ENCODE measurements around the gene PNPLA2. TPM values are rescaled to one million over a fixed set of nuclear protein-coding genes. Genes with fewer than 3 reads are reported as not detected.

Gene PNPLA2
- total and polyA plus RNA-seq, 2 donors (not counting 1 experiment from before 2014, with no cell fraction given): 16.2 to 33.9 TPM

DNA sequence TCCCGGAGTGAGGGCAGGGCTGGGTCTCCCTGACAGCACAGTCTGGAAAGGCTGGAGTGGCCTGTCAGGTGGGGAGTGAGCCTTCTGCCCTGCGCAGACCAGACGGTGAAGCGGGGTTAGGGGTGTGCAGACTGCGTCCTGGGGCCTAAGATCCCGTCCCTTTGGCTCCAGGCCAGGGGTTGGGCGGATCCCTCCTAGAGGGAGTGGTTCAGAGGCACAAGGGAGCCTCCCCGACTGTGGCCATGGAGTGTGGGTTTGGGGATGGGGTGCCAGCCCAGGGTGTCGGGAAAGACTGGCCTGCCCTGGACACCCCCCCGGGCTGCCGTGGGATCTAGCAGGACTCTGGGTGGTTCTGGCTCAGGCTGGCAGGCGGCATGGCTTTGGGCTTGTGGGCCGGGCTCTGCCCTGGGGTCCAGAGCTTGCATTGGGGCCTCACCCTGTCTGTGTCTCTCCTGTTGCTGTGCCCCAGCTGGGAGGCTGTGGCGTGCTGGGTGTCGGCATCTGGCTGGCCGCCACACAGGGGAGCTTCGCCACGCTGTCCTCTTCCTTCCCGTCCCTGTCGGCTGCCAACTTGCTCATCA is 43.5 kb downstream of the PNPLA2 start:
- Histone ChIP-seq H3K27me3 (ENCODE audit: control insufficient read depth, insufficient read depth, low read length) (no peaks in the 10 kb centered on the region), H4K20me1 (ENCODE audit: control insufficient read depth, extremely low read depth, insufficient read depth, low read length) (no peaks in the 10 kb centered on the region), H3K9ac (ENCODE audit: insufficient read depth, low read length) (peak overlapping the region; percentile 16), H2AFZ (ENCODE audit: low read length) (no peak overlapping the region), H3K79me2 (ENCODE audit: control insufficient read depth, insufficient read depth, low read length) (peaks cover 18% of the 10 kb centered on the region), H3K27ac (ENCODE audit: insufficient read depth, low read length) (no peak overlapping the region), H3K4me2 (ENCODE audit: extremely low read depth, insufficient read depth, low read length) (no peak overlapping the region), H3K9me3 (ENCODE audit: control insufficient read depth, insufficient read depth, low read depth, low read length) (no peaks in the 10 kb centered on the region), H3K36me3 (ENCODE audit: control insufficient read depth, insufficient read depth, low read length) (peaks cover 22% of the 10 kb centered on the region), H3K4me1 (ENCODE audit: control insufficient read depth, extremely low read depth, insufficient read depth, low read length) (peaks cover 18% of the 10 kb centered on the region), H3K4me3 (replicated peaks in 1 of 4; ENCODE audit: control extremely low read depth in 1 of 4, insufficient read depth in 1 of 4, low read depth in 3 of 4, low read length in 4 of 4) (no peak overlapping the region)
- TF ChIP-seq EZH2 (IDR thresholded peaks at IDR 0.05; ENCODE audit: low read length, missing control alignments) (no peak), CTCF (conservative IDR thresholded peaks at IDR 0.05 in 1 of 2, IDR thresholded peaks at IDR 0.05 in 1 of 2; ENCODE audit: low read depth in 1 of 2, low read length in 2 of 2) (no peak)
- peak in 1 of 2 donors; percentile 41 for DNase-seq (ENCODE audit: low read depth in 2 of 2)

- Histone ChIP-seq H3K4me3 (replicated peaks in 1 of 4; ENCODE audit: control extremely low read depth in 1 of 4, insufficient read depth in 1 of 4, low read depth in 3 of 4, low read length in 4 of 4) (no peak overlapping the region), H3K4me2 (ENCODE audit: extremely low read depth, insufficient read depth, low read length) (no peak overlapping the region), H3K9me3 (ENCODE audit: control insufficient read depth, insufficient read depth, low read depth, low read length) (no peaks in the 10 kb centered on the region), H2AFZ (ENCODE audit: low read length) (no peak overlapping the region), H3K9ac (ENCODE audit: insufficient read depth, low read length) (no peak overlapping the region), H3K27ac (ENCODE audit: insufficient read depth, low read length) (no peak overlapping the region), H3K79me2 (ENCODE audit: control insufficient read depth, insufficient read depth, low read length) (peaks cover 16% of the 10 kb centered on the region), H3K36me3 (ENCODE audit: control insufficient read depth, insufficient read depth, low read length) (peaks cover 22% of the 10 kb centered on the region), H4K20me1 (ENCODE audit: control insufficient read depth, extremely low read depth, insufficient read depth, low read length) (no peaks in the 10 kb centered on the region), H3K4me1 (ENCODE audit: control insufficient read depth, extremely low read depth, insufficient read depth, low read length) (peaks cover 18% of the 10 kb centered on the region), H3K27me3 (ENCODE audit: control insufficient read depth, insufficient read depth, low read length) (no peaks in the 10 kb centered on the region)
- DNase-seq (ENCODE audit: low read depth in 2 of 2): no peak
- no peak for TF ChIP-seq CTCF (conservative IDR thresholded peaks at IDR 0.05 in 1 of 2, IDR thresholded peaks at IDR 0.05 in 1 of 2; ENCODE audit: low read depth in 1 of 2, low read length in 2 of 2)
- TF ChIP-seq EZH2 (IDR thresholded peaks at IDR 0.05; ENCODE audit: low read length, missing control alignments): no peak
Measured at GRCh38 chr11:862696-863022, 43.9 kb downstream of the PNPLA2 start.

DNA sequence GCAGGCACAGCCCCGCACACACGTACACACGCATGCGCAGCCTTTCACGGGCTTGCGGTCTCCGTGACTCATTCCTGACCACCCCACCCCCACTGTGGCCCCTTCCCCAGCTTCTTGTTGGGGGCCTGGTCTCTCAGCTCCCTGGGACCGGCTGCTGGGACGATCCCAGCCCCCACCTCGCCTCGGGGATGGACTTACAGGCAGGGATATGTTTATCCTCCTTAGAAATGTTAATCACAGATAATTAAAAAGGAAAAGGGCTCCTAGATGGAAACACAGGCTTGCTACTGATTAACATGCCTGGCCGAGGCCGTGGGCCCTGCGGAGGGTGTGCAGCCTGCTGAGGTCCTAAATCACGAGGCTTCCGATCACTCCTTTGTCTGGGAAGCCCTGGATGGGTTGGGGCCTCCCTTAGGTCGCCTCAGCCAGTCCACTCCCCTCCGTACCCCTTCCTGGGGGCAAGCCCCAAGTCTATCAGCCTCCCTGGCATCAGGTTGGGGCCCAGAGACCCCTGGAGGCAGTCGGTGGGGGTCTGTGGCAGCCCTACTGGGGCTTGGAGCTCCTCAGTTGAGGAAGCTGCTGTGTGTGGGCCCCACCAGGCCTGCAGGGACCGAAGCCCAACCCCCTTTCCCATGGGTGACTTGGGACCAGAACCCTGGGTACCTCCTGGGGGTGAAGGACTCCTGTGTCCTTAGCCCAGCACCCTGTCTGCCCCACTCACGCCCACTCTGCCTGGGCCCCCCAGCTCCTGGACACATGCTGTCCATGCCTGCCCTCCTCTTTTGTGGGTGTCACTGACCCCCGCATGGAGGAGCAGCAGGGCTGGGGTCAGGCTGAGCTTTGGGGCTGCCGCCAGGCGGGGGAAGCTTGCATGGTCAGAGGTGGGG is 44.6 kb downstream of the PNPLA2 start:
- H3K4me3 ChIP-seq (replicated peaks in 1 of 4; ENCODE audit: control extremely low read depth in 1 of 4, insufficient read depth in 1 of 4, low read depth in 3 of 4, low read length in 4 of 4): no peak overlapping the region
- H3K9me3 ChIP-seq (ENCODE audit: control insufficient read depth, insufficient read depth, low read depth, low read length): no peaks in the 10 kb centered on the region
- H3K27ac ChIP-seq (ENCODE audit: insufficient read depth, low read length): no peak overlapping the region
- H3K4me1 ChIP-seq (ENCODE audit: control insufficient read depth, extremely low read depth, insufficient read depth, low read length): peaks cover 18% of the 10 kb centered on the region
- no peaks in the 10 kb centered on the region for H4K20me1 ChIP-seq (ENCODE audit: control insufficient read depth, extremely low read depth, insufficient read depth, low read length)
- H3K4me2 ChIP-seq (ENCODE audit: extremely low read depth, insufficient read depth, low read length): no peak overlapping the region
- H3K27me3 ChIP-seq (ENCODE audit: control insufficient read depth, insufficient read depth, low read length): no peaks in the 10 kb centered on the region
- TF ChIP-seq CTCF (conservative IDR thresholded peaks at IDR 0.05 in 1 of 2, IDR thresholded peaks at IDR 0.05 in 1 of 2; ENCODE audit: low read depth in 1 of 2, low read length in 2 of 2) (no peak), EZH2 (IDR thresholded peaks at IDR 0.05; ENCODE audit: low read length, missing control alignments) (no peak)
- H3K36me3 ChIP-seq (ENCODE audit: control insufficient read depth, insufficient read depth, low read length): peaks cover 25% of the 10 kb centered on the region
- no peak for DNase-seq (ENCODE audit: low read depth in 2 of 2)
- H3K9ac ChIP-seq (ENCODE audit: insufficient read depth, low read length): no peak overlapping the region
- peaks cover 13% of the 10 kb centered on the region for H3K79me2 ChIP-seq (ENCODE audit: control insufficient read depth, insufficient read depth, low read length)
- H2AFZ ChIP-seq (ENCODE audit: low read length): no peak overlapping the region
